22Rv1 (cell line): ENCODE measurements around the gene CAMTA1.

Experiments used
- ZFX ChIP-seq: fragments of 450-650 bp; IDR thresholded peaks from 2 replicates; pipeline ENCODE4 v1.6.1; 2017; ENCODE audit warnings: antibody characterized with exemption, borderline replicate concordance
- TF ChIP-seq, protein P1 (sequence below): fragments of 450-650 bp; IDR thresholded peaks from 2 replicates; pipeline ENCODE4 v1.5.1; 2017; ENCODE audit warnings: mild to moderate bottlenecking

DNA sequence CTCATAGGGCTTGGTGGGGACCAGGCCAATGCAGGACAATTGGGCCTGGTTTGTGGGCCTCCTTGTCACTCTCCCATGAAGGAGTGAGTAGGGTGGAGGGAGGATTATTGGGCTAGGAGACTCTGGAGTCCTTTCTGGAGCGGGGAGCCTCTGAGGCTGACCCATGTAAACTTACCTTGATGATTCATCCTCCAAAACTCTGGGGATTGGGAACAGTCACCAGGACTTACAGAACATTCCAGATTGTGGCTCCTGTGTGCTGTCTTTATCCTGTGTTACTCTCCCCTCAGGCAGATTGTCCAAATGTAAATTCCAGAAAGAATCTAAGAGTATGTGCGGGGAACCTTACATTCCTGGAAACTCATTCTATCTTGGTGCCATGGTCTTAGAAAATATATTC is 197.6 kb downstream of the CAMTA1 start:
- TF ChIP-seq, protein P1, sequence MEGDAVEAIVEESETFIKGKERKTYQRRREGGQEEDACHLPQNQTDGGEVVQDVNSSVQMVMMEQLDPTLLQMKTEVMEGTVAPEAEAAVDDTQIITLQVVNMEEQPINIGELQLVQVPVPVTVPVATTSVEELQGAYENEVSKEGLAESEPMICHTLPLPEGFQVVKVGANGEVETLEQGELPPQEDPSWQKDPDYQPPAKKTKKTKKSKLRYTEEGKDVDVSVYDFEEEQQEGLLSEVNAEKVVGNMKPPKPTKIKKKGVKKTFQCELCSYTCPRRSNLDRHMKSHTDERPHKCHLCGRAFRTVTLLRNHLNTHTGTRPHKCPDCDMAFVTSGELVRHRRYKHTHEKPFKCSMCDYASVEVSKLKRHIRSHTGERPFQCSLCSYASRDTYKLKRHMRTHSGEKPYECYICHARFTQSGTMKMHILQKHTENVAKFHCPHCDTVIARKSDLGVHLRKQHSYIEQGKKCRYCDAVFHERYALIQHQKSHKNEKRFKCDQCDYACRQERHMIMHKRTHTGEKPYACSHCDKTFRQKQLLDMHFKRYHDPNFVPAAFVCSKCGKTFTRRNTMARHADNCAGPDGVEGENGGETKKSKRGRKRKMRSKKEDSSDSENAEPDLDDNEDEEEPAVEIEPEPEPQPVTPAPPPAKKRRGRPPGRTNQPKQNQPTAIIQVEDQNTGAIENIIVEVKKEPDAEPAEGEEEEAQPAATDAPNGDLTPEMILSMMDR, result no peak
- TF ChIP-seq ZFX, result no peak
